Stimulated activated CD4-positive, alpha-beta T cell treated with anti-CD3 and anti-CD28 coated beads, Interleukin-2, amount 100 ng/mL, for 48 hours (primary cell): Measurements from ENCODE around the gene MTHFS.
"Not testable (repeated sequence)": the region's sequence is repeated elsewhere in the genome, so short reads cannot be mapped to it uniquely, and the experiment has no call there.

Source experiments
- DNase-seq, 2 donors: peaks; one replicate each; pipeline ENCODE4 v3.0.0-alpha.2; 2020

Gene MTHFS

GRCh38 chr15:79896634-79897379 is at the start of gene MTHFS:
Gene MTHFS (minus strand): TSS chr15:79897014. CDS start chr15:79896988, 26 bp downstream.
- peak; percentile 56 to 68 for DNase-seq

- no peak for DNase-seq
Measured at GRCh38 chr15:79944622-79945021, 47.8 kb upstream of the MTHFS start.

GRCh38 chr15:79943820-79944219 is 47.0 kb upstream of the MTHFS start:
- no peak for DNase-seq

DNA sequence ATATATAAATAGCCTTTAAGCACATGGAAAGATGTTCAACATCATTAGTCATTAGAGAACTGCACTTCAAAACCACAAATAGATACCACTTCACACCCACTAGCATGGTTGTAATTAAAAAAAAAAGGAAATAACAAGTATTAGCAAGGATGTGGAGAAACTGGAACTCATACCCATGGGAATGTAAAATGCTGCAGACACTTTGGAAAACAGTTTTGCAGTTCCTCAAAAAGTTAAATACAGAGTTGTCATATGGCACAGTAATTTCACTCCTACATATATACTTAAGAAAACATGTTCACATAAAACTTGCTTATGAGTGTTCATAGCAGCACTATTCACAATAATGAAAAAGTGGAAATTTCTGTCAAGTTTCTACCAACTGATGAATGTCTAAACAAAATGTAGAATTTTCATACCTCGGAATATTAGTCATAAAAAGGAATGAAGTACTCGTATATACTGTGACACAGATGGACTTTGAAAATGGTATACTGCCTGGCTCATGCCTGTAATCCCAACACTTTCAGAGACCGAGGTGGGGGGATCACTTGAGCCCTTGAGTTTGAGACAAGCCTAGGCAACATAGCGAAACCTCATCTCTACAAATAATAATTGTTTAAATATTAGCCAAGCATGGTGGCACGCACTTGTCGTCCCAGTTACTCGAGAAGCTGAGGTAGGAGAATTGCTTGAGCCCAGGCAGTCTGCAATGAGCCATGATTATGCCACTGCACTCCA is 46.1 kb upstream of the MTHFS start:
- no peak for DNase-seq

DNA sequence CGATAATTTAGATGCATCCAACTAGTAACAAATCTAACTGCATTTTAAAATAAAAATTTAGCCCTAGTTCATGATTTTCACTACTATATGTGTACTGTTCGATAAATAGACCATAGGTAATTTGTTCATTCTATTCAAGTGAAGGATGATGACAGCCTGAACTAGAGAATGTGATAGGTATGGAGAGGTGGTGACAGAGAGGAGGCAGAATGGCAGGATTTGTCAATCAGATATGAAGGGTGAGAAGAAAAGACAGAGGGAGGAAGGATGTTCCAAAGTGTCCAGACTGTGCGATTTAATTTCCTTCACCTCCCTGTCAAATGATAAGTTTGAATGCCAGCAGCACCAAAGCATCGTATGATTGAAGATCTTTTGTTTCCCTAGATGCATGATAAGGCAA is 42.6 kb upstream of the MTHFS start:
- no peak for DNase-seq

- DNase-seq = no peak
Measured at GRCh38 chr15:79938143-79938542, 41.3 kb upstream of the MTHFS start.

DNA sequence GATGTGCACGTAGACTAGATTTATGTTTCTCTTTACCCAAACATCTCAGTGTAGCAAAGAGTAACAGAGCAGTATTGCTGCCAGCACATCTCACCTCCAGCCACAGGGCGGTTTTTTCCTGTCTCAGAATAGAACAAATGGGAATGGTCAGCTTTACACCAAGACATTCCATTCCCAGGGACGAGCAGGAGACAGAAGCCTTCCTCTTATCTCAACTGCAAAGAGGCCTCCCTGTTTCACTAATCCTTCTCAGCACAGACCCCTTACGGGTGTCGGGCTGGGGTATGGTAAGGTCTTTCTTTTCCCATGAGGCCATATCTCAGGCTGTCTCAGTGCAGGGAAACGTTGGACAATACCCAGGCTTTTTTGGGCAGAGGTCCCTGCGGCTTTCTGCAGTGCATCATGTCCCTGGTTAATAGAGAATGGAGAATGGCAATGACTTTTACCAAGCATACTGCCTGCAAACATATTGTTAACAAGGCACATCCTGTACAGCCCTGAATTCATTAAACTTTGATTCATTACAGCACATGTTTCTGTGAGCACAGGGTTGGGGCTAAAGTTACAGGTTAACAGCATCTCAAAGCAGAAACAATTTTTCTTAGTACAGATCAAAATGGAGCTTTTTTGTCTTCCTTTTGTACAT is 38.9 kb upstream of the MTHFS start:
- not testable (repeated sequence) for DNase-seq

DNA sequence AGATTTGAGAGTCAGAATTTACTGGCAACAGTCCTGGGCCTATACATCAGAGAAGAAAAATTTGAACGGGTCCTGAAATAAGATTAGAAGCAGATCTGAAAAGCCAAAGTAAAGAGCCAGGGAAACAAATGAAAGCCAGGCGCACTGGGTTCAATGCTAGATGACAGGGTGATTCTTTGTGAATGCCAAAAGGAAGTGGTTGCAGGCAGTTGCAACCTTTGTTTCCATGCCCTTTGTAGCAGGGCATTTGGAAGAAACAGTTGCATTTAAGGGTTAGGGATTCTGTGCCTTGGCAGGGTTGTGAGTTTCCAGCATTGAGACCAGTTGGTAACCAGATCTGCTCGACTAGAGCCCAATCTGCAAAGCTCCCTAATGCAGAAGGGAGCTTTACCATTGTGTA is 36.4 kb upstream of the MTHFS start:
- no peak for DNase-seq

DNA sequence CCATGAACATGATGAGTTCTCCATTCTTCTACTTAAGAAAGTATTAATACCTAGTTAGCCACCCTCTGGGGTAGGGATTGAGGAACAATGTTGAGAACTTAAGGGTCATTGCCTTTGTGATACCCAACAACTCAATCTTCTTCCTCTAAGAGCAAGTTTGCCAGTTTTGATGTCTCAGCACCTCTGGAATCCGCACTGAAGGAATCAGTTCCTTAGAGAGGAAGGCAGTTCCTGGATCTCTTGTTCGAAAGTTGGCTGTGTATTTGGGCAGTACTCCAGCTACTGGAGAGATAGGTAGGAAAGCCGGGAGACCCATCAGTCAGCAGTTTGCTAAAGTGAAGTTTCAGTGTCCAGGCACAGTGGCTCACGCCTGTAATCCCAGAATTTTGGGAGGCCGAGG is 35.6 kb upstream of the MTHFS start:
- DNase-seq = no peak

- DNase-seq = no peak
Measured at GRCh38 chr15:79930516-79930915, 33.7 kb upstream of the MTHFS start.

GRCh38 chr15:79929412-79929811 is 32.6 kb upstream of the MTHFS start:
- no peak for DNase-seq

DNA sequence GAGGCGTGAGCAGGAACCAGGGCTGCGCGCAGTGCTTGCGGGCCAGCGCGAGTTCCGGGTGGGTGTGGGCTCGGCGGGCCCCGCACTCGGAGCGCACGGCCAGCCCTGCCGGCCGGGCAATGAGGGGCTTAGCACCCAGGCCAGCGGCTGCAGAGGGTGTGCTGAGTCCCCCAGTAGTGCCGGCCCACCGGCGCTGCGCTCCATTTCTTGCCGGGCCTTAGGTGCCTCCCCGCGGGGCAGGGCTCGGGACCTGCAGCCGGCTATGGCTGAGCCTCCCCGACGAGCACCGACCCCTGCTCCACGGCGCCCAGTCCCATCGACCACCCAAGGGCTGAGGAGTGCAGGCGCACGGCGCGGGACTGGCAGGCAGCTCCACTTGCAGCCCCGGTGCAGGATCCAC is 29.3 kb upstream of the MTHFS start:
- not testable (repeated sequence) for DNase-seq

GRCh38 chr15:79924379-79924778 is 27.6 kb upstream of the MTHFS start:
- DNase-seq = no peak

DNA sequence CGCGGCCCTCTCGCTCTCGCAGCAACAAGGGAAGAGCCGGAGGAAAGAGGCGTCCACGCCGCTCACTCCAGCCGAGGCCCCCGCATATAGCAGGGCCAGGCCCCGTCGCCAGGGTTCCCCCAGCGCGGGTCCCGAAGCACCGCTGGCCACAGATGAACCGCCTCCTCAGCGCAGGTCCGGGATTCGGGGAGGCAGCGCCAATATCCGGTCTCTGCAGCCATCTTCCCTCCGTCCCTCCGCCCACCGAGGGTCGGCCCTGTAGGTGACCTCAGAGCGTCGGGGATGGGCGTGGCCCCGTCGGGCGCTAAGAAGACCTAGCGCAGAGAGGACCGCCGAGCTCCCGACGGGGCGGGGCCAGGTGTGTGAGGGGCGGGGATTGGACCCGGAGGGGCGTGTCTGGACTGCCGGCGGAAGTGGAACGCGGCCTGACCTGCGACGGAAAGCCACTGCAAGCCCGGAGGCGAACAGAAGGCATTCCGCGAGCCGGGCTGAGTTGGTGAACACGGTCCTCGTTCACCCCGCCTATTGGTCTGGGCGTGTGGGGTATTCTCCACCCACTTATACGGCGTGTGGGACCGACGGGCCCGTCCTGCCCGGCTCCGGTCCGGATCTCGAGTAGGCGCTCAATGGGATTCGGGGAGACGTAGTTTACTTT is 26.8 kb upstream of the MTHFS start:
- DNase-seq = peak; percentile 99 to 100

DNA sequence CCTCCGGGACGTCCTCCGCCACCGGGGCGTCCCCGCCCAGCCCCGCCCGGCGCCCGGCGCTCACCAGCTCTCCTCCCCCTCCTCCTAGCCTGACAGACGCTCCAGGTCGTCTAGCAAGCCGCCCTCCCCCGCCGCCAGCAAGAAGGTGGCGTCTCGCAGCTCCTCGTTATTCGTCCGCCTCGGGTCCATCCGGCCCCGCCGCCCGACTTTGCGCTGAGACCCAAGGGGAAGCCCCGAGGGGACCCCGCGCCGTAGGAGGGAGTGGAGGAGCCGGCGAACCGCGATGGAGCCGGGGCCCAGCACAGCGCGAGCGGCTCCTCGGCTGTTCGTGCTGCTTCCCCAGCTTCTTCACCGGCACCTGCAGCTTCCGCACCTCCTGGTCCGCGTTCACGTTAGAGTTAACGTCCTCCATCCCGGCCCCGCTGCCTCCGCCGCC is 26.3 kb upstream of the MTHFS start:
- peak; percentile 56 to 57 for DNase-seq

DNA sequence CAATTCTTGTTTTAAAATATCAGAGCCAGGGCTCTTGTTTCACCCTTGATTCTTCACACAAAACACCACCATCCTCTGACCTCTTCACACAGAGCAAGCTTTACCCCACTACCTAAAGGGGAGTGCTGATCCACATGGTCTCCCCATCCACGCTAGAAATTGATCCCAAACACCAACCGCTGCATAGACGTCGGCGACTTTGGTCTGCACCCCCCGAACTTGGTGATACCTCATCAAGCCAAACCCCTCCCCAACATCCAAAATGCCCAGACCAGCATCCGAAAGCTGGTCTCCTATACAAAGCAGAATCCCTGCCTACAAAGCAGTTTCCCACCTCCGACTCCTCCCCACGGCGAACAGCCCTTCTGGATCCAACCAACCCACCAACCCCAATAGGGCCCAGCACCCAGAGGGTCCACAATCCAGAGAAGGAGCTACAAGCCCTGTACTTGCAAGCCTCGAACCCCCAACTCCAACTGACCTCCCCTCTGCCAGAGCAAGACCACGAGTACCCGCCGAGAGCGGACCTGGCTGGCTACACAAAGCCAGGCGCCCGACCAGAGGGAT is 25.8 kb upstream of the MTHFS start:
- DNase-seq = no peak

DNA sequence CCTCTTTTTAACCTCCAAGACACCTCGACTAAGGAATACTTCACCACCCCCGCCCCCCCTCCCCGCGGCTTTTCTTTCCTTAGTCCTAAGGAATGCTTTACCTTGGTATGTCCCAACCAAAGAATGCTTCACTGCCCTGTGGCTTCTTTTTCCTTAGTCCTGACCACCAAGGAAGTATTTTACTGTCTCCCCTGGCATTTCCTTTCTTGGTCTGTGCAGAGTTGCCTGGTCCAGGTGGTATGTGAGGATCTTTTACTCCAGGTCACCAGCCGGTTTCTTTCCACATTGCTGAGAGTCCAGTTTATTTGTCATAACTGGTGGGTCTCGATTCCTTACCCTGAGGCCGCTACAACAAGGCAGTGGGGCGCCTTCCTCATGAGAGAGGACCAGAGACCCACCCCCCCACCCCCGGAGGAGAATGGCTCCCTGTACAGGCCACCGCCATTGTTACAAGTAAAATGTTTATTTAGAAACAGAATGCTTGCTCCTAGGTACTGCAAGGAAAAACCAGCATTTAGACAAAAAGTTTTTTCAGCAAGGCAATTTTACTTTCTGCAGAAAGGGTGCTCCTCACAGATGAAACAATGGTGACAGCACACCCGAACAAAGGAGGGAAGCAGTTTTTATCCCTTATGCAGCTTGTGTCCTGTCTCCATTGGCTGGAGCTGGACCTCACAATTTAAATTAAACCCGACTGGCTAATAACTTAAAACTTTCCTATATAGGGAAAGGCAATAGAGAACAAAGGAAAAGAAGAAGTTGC is 23.1 kb upstream of the MTHFS start:
- no peak for DNase-seq

DNA sequence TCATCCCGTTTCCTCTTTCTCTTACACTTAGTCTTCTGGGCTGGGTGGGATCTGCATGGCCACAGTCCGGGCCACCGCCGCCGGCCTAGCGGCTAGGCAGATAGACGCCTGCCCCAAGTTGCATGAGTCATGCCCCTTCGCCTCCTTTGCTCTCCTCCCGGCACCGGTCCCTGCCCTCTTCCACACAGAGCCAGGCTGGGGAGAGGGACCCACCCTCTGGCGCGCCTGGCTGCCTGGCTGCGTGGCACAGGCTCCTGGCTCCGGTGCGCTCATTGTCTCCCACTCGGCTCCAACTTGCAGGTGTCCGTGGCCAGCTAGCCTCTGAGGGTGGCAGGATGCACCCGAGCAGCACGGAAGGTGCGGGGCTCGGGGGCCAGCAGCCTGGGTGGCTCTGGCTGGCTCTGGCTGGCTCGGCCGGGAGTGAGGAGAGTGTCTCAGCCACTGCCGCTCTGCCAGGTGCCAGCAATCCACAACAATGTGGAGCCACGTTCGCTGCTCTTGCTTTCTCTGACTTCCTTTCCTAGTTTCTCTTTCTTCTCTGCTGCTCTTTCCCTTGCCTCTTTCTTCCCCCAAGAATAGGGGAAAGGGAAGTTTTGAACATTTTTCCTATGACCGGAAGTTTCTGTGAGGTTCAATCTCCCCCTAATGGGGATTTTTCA is 22.4 kb upstream of the MTHFS start:
- DNase-seq = no peak

GRCh38 chr15:79918278-79918677 is 21.5 kb upstream of the MTHFS start:
- DNase-seq = no peak

DNA sequence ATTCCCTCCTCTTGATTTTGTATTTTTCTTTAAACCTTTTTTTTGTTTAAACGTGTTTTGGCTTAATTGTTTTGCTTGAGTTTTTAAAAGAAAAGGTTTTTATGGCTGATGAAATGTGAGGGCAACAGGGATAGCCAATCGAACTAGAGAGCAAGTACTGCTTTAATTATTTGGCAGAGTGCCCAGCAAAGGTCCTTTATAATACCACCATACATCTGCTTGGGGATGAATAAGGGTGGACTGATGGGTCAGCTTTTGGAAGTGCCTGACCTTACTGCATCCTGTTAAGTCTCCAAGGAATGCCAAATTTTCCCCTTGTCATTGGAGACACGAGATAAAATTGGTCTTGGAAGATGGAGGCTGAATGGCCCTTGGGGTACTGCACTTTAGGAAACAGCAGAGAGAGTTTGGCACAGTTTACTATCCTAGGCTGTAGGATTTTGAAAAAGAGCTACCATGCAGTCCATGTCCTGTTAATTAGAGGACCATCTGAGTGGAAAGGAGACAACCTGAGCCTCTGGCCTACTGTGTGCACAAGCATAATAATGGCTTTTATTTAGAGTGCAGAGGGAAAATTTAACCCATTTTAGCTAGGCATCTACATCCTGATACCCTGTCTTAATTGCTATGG is 19.8 kb upstream of the MTHFS start:
- no peak for DNase-seq
